ENCODE measurements around the gene SUGCT. TPM values are rescaled to one million over a fixed set of nuclear protein-coding genes. Genes with fewer than 3 reads are reported as not detected.

The SUGCT gene
- total and polyA plus RNA-seq, 2 of the 8 experiments (the other 6 are each of a cell fraction or from before 2014, with no cell fraction given), result 2.8 to 5.4 TPM

DNA sequence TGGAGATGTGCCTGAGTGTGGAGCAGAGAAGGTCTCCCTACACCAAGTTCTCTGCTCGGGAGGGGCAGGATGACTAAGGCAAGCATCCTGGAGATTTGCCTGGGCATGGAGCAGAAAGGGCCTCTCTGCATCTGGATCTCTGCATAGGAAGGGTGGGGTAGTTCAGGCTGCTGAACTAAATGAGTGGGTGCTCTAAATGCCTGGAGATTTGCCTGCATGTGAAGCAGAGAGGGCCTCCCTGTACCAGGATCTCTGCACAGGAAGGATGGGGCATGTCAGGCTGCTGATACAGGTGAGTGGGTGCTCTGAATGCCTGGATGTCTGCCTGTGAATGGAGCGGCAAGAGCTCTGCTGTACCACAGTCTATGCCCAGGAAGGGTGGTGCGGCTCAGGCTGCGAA, 680.7 kb downstream of the SUGCT start (continued):
- TF ChIP-seq HDAC6 (IDR thresholded peaks at IDR 0.05; ENCODE audit: low read depth, low read length) (no peak), EP300 (IDR thresholded peaks at IDR 0.05; ENCODE audit: borderline replicate concordance in 1 of 2, low read depth in 2 of 2, low read length in 2 of 2) (no peak), SRF (IDR thresholded peaks at IDR 0.05; ENCODE audit: low read depth, low read length) (no peak), ZNF274 (IDR thresholded peaks at IDR 0.05; ENCODE audit: borderline replicate concordance, extremely low read depth, low read length) (no peak), RFX5 (IDR thresholded peaks at IDR 0.05; ENCODE audit: borderline replicate concordance, low read depth, low read length) (no peak), TEAD4 (IDR thresholded peaks at IDR 0.05; ENCODE audit: low read depth, low read length) (no peak), EZH2 (IDR thresholded peaks at IDR 0.05; ENCODE audit: low read depth, low read length, severe bottlenecking) (no peak), SP1 (IDR thresholded peaks at IDR 0.05; ENCODE audit: low read depth, low read length) (no peak), JUND (IDR thresholded peaks at IDR 0.05; ENCODE audit: low read length) (no peak), BCL11A (IDR thresholded peaks at IDR 0.05; ENCODE audit: low read depth in 2 of 2, low read length in 2 of 2) (no peak), KDM5A (IDR thresholded peaks at IDR 0.05; ENCODE audit: low read length) (no peak), CTBP2 (IDR thresholded peaks at IDR 0.05; ENCODE audit: borderline replicate concordance, insufficient read depth, insufficient read length, low read length) (no peak)
